WTC11 (cell line): ENCODE data around the gene LRRN4.

Experiments used
- CREB1 ChIP-seq: sonication (generic); formaldehyde crosslinking; IDR thresholded peaks from 2 replicates; pipeline ENCODE4 v1.8.0; 2023; ENCODE audit warnings: mild to moderate bottlenecking, missing genetic modification reagents
- ESRRA ChIP-seq: sonication (generic); formaldehyde crosslinking; IDR thresholded peaks from 2 replicates; pipeline ENCODE4 v1.8.1; 2022; ENCODE audit warnings: mild to moderate bottlenecking, missing genetic modification reagents, borderline replicate concordance
- FOXJ3 ChIP-seq: sonication (generic); formaldehyde crosslinking; IDR thresholded peaks from 2 replicates; pipeline ENCODE4 v1.9.0; 2021; ENCODE audit warnings: missing genetic modification reagents, mild to moderate bottlenecking, borderline replicate concordance
- FOXK1 ChIP-seq: sonication (generic); formaldehyde crosslinking; IDR thresholded peaks from 2 replicates; pipeline ENCODE4 v1.8.0; 2022; ENCODE audit warnings: mild to moderate bottlenecking, moderate library complexity, missing genetic modification reagents
- IRF2 ChIP-seq: sonication (generic); formaldehyde crosslinking; IDR thresholded peaks from 2 replicates; pipeline ENCODE4 v1.8.0; 2022; ENCODE audit warnings: low read depth, missing genetic modification reagents, borderline replicate concordance
- NR3C1 ChIP-seq: sonication (generic); formaldehyde crosslinking; conservative IDR thresholded peaks from 2 replicates; pipeline ENCODE4 v1.8.1; 2023; ENCODE audit warnings: low read depth, mild to moderate bottlenecking, missing genetic modification reagents
- RORB ChIP-seq: fragments of 250-450 bp; sonication (Bioruptor Pico); IDR thresholded peaks from 2 replicates; pipeline ENCODE4 v1.9.0; 2021; ENCODE audit warnings: mild to moderate bottlenecking
- ZNF121 ChIP-seq: sonication (generic); formaldehyde crosslinking; IDR thresholded peaks from 2 replicates; pipeline ENCODE4 v1.8.0; 2023; ENCODE audit warnings: missing genetic modification reagents
- TF ChIP-seq, protein P1 (sequence below): sonication (generic); formaldehyde crosslinking; IDR thresholded peaks from 2 replicates; pipeline ENCODE4 v1.8.0; 2023; ENCODE audit warnings: missing genetic modification reagents, mild to moderate bottlenecking, borderline replicate concordance
- TF ChIP-seq, protein P2 (sequence below): fragments of 200-600 bp; IDR thresholded peaks from 2 replicates; pipeline ENCODE4 v1.8.0; 2022; ENCODE audit warnings: antibody characterized with exemption
- TF ChIP-seq, protein P3 (sequence below): sonication (generic); formaldehyde crosslinking; IDR thresholded peaks from 2 replicates; pipeline ENCODE4 v1.8.1; 2023; ENCODE audit warnings: mild to moderate bottlenecking, missing genetic modification reagents
- TF ChIP-seq, protein P4 (sequence below): sonication (generic); formaldehyde crosslinking; IDR thresholded peaks from 2 replicates; pipeline ENCODE4 v1.8.1; 2023; ENCODE audit warnings: mild to moderate bottlenecking, moderate library complexity, missing genetic modification reagents
- TF ChIP-seq, protein P5 (sequence below): sonication (generic); formaldehyde crosslinking; IDR thresholded peaks from 2 replicates; pipeline ENCODE4 v1.8.1; 2023; ENCODE audit warnings: mild to moderate bottlenecking, missing genetic modification reagents, borderline replicate concordance
- TF ChIP-seq, protein P6 (sequence below): fragments of 250-450 bp; sonication (Bioruptor Pico); conservative IDR thresholded peaks from 2 replicates; pipeline ENCODE4 v1.9.0; 2021; ENCODE audit warnings: mild to moderate bottlenecking

DNA sequence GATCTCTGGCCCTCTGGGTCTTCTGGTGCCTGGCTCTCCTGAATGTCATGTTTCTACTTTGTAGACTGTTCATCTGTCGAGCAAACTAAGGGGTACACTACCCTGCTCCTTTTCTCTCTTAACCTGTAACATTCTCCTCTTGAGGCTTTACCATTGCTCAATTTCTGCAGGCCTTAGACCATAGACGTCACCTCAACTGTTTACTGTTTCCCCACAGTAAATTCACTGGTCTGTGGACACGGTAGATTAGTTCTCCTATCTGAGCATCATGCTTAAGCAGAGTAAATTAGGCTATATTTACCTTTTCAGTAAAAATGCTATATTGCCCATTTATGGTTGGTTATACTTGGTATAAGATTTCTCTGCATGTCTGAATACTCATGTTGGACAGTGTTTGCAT is 62.9 kb downstream of the LRRN4 start:
- TF ChIP-seq, protein P1, sequence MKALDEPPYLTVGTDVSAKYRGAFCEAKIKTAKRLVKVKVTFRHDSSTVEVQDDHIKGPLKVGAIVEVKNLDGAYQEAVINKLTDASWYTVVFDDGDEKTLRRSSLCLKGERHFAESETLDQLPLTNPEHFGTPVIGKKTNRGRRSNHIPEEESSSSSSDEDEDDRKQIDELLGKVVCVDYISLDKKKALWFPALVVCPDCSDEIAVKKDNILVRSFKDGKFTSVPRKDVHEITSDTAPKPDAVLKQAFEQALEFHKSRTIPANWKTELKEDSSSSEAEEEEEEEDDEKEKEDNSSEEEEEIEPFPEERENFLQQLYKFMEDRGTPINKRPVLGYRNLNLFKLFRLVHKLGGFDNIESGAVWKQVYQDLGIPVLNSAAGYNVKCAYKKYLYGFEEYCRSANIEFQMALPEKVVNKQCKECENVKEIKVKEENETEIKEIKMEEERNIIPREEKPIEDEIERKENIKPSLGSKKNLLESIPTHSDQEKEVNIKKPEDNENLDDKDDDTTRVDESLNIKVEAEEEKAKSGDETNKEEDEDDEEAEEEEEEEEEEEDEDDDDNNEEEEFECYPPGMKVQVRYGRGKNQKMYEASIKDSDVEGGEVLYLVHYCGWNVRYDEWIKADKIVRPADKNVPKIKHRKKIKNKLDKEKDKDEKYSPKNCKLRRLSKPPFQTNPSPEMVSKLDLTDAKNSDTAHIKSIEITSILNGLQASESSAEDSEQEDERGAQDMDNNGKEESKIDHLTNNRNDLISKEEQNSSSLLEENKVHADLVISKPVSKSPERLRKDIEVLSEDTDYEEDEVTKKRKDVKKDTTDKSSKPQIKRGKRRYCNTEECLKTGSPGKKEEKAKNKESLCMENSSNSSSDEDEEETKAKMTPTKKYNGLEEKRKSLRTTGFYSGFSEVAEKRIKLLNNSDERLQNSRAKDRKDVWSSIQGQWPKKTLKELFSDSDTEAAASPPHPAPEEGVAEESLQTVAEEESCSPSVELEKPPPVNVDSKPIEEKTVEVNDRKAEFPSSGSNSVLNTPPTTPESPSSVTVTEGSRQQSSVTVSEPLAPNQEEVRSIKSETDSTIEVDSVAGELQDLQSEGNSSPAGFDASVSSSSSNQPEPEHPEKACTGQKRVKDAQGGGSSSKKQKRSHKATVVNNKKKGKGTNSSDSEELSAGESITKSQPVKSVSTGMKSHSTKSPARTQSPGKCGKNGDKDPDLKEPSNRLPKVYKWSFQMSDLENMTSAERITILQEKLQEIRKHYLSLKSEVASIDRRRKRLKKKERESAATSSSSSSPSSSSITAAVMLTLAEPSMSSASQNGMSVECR: no peak
- TF ChIP-seq, protein P2, sequence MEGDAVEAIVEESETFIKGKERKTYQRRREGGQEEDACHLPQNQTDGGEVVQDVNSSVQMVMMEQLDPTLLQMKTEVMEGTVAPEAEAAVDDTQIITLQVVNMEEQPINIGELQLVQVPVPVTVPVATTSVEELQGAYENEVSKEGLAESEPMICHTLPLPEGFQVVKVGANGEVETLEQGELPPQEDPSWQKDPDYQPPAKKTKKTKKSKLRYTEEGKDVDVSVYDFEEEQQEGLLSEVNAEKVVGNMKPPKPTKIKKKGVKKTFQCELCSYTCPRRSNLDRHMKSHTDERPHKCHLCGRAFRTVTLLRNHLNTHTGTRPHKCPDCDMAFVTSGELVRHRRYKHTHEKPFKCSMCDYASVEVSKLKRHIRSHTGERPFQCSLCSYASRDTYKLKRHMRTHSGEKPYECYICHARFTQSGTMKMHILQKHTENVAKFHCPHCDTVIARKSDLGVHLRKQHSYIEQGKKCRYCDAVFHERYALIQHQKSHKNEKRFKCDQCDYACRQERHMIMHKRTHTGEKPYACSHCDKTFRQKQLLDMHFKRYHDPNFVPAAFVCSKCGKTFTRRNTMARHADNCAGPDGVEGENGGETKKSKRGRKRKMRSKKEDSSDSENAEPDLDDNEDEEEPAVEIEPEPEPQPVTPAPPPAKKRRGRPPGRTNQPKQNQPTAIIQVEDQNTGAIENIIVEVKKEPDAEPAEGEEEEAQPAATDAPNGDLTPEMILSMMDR: no peak
- TF ChIP-seq FOXJ3 (no peak), CREB1 (CRISPR knock-in tag) (no peak), NR3C1 (no peak), FOXK1 (CRISPR knock-in tag) (no peak), ESRRA (CRISPR knock-in tag) (no peak), RORB (CRISPR knock-in tag) (no peak), ZNF121 (CRISPR knock-in tag) (no peak), IRF2 (no peak)
- TF ChIP-seq, protein P3, sequence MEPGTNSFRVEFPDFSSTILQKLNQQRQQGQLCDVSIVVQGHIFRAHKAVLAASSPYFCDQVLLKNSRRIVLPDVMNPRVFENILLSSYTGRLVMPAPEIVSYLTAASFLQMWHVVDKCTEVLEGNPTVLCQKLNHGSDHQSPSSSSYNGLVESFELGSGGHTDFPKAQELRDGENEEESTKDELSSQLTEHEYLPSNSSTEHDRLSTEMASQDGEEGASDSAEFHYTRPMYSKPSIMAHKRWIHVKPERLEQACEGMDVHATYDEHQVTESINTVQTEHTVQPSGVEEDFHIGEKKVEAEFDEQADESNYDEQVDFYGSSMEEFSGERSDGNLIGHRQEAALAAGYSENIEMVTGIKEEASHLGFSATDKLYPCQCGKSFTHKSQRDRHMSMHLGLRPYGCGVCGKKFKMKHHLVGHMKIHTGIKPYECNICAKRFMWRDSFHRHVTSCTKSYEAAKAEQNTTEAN (CRISPR knock-in tag): no peak
- TF ChIP-seq, protein P4, sequence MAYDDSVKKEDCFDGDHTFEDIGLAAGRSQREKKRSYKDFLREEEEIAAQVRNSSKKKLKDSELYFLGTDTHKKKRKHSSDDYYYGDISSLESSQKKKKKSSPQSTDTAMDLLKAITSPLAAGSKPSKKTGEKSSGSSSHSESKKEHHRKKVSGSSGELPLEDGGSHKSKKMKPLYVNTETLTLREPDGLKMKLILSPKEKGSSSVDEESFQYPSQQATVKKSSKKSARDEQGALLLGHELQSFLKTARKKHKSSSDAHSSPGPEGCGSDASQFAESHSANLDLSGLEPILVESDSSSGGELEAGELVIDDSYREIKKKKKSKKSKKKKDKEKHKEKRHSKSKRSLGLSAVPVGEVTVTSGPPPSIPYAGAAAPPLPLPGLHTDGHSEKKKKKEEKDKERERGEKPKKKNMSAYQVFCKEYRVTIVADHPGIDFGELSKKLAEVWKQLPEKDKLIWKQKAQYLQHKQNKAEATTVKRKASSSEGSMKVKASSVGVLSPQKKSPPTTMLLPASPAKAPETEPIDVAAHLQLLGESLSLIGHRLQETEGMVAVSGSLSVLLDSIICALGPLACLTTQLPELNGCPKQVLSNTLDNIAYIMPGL (CRISPR knock-in tag): no peak
- TF ChIP-seq, protein P5, sequence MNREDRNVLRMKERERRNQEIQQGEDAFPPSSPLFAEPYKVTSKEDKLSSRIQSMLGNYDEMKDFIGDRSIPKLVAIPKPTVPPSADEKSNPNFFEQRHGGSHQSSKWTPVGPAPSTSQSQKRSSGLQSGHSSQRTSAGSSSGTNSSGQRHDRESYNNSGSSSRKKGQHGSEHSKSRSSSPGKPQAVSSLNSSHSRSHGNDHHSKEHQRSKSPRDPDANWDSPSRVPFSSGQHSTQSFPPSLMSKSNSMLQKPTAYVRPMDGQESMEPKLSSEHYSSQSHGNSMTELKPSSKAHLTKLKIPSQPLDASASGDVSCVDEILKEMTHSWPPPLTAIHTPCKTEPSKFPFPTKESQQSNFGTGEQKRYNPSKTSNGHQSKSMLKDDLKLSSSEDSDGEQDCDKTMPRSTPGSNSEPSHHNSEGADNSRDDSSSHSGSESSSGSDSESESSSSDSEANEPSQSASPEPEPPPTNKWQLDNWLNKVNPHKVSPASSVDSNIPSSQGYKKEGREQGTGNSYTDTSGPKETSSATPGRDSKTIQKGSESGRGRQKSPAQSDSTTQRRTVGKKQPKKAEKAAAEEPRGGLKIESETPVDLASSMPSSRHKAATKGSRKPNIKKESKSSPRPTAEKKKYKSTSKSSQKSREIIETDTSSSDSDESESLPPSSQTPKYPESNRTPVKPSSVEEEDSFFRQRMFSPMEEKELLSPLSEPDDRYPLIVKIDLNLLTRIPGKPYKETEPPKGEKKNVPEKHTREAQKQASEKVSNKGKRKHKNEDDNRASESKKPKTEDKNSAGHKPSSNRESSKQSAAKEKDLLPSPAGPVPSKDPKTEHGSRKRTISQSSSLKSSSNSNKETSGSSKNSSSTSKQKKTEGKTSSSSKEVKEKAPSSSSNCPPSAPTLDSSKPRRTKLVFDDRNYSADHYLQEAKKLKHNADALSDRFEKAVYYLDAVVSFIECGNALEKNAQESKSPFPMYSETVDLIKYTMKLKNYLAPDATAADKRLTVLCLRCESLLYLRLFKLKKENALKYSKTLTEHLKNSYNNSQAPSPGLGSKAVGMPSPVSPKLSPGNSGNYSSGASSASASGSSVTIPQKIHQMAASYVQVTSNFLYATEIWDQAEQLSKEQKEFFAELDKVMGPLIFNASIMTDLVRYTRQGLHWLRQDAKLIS (CRISPR knock-in tag): no peak
- TF ChIP-seq, protein P6, sequence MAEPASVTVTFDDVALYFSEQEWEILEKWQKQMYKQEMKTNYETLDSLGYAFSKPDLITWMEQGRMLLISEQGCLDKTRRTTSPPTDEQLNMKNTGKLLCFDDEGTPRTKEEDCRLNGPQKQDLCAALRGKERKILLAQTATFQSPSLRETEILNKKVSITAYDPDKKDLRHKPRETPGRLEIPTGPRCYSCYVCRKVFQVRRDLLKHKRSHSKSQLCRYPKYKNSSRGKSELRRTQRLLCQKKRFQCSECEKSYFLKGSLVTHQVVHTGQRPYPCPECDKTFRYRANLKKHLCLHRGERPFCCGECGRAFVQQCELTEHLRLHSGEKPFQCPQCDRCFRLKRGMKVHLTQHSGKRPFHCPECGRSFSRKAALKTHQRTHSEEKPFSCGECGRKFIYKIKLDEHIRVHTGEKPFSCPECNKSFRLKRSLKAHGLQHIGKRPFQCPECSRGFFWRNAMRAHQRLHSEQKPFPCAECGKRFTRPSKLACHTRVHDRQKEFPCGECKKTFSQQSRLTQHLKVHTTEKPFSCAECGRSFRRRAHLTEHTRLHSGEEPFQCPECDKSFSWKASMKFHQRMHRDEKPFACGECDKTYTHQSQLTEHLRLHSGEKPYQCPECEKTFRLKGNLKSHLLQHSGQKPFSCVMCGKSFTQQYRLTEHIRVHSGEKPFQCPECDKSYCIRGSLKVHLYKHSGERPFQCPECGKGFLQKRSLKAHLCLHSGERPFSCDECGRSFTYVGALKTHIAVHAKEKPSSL (CRISPR knock-in tag): no peak
